Panc1 (cell line): ENCODE results near the gene CKAP2.

Experiments used
- POLR2AphosphoS5 ChIP-seq: IDR thresholded peaks from 2 replicates; pipeline ENCODE4 v1.6.1; 2012; ENCODE audit warnings: mild to moderate bottlenecking, low read depth, low read length, moderate library complexity
- TF ChIP-seq, protein P1 (sequence below), 2 experiments: IDR thresholded peaks; 2 replicates each; pipeline ENCODE4 v1.6.1; 2011 to 2012; ENCODE audit warnings: low read depth in 2 of 2, control low read depth in 1 of 2, low read length in 1 of 2, mild to moderate bottlenecking in 1 of 2, moderate library complexity in 1 of 2; ENCODE audit not compliant: insufficient read depth in 1 of 2
- TF ChIP-seq, protein P2 (sequence below): fragments of 450-650 bp; IDR thresholded peaks from 2 replicates; pipeline ENCODE4 v1.5.1; 2017; ENCODE audit warnings: mild to moderate bottlenecking

DNA sequence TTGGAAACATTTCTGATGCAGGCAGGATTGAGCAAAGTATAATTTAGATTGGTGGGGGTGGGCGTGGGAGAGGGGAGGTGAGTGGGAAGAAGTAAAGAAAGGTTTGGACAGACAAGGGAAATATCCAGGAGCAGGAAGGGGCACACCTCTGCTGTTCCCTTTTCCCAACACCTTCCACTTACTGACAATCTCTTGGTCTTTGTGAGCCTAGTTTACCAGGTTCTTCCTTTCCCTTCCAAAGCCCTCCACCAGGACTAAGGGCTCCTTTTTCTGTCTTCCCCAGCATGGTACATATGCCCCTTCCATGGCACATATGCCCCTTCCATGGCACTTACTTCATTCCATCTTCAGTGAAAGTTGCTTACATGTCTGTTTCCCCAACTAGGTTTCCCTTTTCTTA lies 43.1 kb upstream of the CKAP2 start:
- TF ChIP-seq, protein P1, sequence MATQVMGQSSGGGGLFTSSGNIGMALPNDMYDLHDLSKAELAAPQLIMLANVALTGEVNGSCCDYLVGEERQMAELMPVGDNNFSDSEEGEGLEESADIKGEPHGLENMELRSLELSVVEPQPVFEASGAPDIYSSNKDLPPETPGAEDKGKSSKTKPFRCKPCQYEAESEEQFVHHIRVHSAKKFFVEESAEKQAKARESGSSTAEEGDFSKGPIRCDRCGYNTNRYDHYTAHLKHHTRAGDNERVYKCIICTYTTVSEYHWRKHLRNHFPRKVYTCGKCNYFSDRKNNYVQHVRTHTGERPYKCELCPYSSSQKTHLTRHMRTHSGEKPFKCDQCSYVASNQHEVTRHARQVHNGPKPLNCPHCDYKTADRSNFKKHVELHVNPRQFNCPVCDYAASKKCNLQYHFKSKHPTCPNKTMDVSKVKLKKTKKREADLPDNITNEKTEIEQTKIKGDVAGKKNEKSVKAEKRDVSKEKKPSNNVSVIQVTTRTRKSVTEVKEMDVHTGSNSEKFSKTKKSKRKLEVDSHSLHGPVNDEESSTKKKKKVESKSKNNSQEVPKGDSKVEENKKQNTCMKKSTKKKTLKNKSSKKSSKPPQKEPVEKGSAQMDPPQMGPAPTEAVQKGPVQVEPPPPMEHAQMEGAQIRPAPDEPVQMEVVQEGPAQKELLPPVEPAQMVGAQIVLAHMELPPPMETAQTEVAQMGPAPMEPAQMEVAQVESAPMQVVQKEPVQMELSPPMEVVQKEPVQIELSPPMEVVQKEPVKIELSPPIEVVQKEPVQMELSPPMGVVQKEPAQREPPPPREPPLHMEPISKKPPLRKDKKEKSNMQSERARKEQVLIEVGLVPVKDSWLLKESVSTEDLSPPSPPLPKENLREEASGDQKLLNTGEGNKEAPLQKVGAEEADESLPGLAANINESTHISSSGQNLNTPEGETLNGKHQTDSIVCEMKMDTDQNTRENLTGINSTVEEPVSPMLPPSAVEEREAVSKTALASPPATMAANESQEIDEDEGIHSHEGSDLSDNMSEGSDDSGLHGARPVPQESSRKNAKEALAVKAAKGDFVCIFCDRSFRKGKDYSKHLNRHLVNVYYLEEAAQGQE (IDR thresholded peaks at IDR 0.05; ENCODE audit: insufficient read depth in 1 of 2, low read depth in 2 of 2, low read length in 1 of 2), result no peak
- TF ChIP-seq, protein P2, sequence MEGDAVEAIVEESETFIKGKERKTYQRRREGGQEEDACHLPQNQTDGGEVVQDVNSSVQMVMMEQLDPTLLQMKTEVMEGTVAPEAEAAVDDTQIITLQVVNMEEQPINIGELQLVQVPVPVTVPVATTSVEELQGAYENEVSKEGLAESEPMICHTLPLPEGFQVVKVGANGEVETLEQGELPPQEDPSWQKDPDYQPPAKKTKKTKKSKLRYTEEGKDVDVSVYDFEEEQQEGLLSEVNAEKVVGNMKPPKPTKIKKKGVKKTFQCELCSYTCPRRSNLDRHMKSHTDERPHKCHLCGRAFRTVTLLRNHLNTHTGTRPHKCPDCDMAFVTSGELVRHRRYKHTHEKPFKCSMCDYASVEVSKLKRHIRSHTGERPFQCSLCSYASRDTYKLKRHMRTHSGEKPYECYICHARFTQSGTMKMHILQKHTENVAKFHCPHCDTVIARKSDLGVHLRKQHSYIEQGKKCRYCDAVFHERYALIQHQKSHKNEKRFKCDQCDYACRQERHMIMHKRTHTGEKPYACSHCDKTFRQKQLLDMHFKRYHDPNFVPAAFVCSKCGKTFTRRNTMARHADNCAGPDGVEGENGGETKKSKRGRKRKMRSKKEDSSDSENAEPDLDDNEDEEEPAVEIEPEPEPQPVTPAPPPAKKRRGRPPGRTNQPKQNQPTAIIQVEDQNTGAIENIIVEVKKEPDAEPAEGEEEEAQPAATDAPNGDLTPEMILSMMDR, result no peak
- no peak for TF ChIP-seq POLR2AphosphoS5
